ENCODE measurements around the gene ABCA9.

GRCh38 chr17:69012895-69013805 is 47.6 kb downstream of the ABCA9 start:
- no peak for TF ChIP-seq SIN3A (IDR thresholded peaks at IDR 0.05; ENCODE audit: borderline replicate concordance, insufficient read depth, low read length)
- no peak for TF ChIP-seq POLR2AphosphoS5 (IDR thresholded peaks at IDR 0.05; ENCODE audit: low read depth, low read length)
- TF ChIP-seq TAF1 (IDR thresholded peaks at IDR 0.05; ENCODE audit: borderline replicate concordance, insufficient read depth, low read length): peak; percentile 11; the same call in 1 of the 2 replicates
- TF ChIP-seq, protein P1, sequence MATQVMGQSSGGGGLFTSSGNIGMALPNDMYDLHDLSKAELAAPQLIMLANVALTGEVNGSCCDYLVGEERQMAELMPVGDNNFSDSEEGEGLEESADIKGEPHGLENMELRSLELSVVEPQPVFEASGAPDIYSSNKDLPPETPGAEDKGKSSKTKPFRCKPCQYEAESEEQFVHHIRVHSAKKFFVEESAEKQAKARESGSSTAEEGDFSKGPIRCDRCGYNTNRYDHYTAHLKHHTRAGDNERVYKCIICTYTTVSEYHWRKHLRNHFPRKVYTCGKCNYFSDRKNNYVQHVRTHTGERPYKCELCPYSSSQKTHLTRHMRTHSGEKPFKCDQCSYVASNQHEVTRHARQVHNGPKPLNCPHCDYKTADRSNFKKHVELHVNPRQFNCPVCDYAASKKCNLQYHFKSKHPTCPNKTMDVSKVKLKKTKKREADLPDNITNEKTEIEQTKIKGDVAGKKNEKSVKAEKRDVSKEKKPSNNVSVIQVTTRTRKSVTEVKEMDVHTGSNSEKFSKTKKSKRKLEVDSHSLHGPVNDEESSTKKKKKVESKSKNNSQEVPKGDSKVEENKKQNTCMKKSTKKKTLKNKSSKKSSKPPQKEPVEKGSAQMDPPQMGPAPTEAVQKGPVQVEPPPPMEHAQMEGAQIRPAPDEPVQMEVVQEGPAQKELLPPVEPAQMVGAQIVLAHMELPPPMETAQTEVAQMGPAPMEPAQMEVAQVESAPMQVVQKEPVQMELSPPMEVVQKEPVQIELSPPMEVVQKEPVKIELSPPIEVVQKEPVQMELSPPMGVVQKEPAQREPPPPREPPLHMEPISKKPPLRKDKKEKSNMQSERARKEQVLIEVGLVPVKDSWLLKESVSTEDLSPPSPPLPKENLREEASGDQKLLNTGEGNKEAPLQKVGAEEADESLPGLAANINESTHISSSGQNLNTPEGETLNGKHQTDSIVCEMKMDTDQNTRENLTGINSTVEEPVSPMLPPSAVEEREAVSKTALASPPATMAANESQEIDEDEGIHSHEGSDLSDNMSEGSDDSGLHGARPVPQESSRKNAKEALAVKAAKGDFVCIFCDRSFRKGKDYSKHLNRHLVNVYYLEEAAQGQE (IDR thresholded peaks at IDR 0.05; ENCODE audit: insufficient read depth in 1 of 2, low read depth in 2 of 2, low read length in 2 of 2): no peak
- no peak for TF ChIP-seq FOXP2 (optimal IDR thresholded peaks at IDR 0.05; ENCODE audit: borderline replicate concordance, extremely low read depth, extremely low read length, insufficient read depth)

Measured in PFSK-1 (cell line).